ENCODE data around the gene LY6G6F.

GRCh38 chr6:31676904-31677303, 29.8 kb upstream of the LY6G6F start:
- TF ChIP-seq POLR2A (IDR thresholded peaks at IDR 0.05) (no peak), CTCF (IDR thresholded peaks at IDR 0.05) (no peak)

All from transverse colon (tissue), 3 donors.